GM23338 (cell line): ENCODE data around the gene FGFR3. TPM values are rescaled to one million over a fixed set of nuclear protein-coding genes. Genes with fewer than 3 reads are reported as not detected.

Experiments
- ATAC-seq: fragments of 200-7000 bp; cut with Tn5 transposase; 3 replicates; pipeline ENCODE4 v1.9.1; 2020
- DNase-seq: peaks from one replicate; pipeline ENCODE4 v3.0.0-alpha.2; 2015; ENCODE audit warnings: low spot score
- H2AFZ ChIP-seq: fragments of 200-600 bp; sonication (generic); 2 replicates; pipeline ENCODE4 v1.8.0; 2016; ENCODE audit warnings: antibody characterized with exemption, mild to moderate bottlenecking, moderate library complexity
- H3F3A ChIP-seq: fragments of 200-600 bp; sonication (generic); replicated peaks from 2 replicates; pipeline ENCODE4 v1.8.0; 2017; ENCODE audit warnings: antibody characterized with exemption, mixed run types, low read depth
- H3K27ac ChIP-seq: fragments of 200-600 bp; sonication (generic); 2 replicates; pipeline ENCODE4 v1.6.1; 2016; ENCODE audit warnings: low read depth
- H3K27me3 ChIP-seq: fragments of 200-600 bp; sonication (generic); 2 replicates; pipeline ENCODE4 v1.8.0; 2016; ENCODE audit warnings: mild to moderate bottlenecking, mixed run types, moderate library complexity; ENCODE audit not compliant: insufficient read depth
- H3K36me3 ChIP-seq: fragments of 200-600 bp; sonication (generic); 2 replicates; pipeline ENCODE4 v1.8.0; 2016; ENCODE audit warnings: mild to moderate bottlenecking; ENCODE audit not compliant: insufficient read depth
- H3K4me1 ChIP-seq: fragments of 200-600 bp; sonication (generic); 2 replicates; pipeline ENCODE4 v1.8.0; 2016; ENCODE audit warnings: mild to moderate bottlenecking, moderate library complexity; ENCODE audit not compliant: insufficient read depth
- H3K4me2 ChIP-seq: fragments of 200-600 bp; sonication (generic); 2 replicates; pipeline ENCODE4 v1.7.1; 2017; ENCODE audit warnings: mixed run types
- H3K4me3 ChIP-seq: fragments of 200-600 bp; sonication (generic); 2 replicates; pipeline ENCODE4 v1.6.1; 2016; ENCODE audit warnings: mixed run types
- H3K79me2 ChIP-seq: fragments of 200-600 bp; sonication (generic); replicated peaks from 2 replicates; pipeline ENCODE4 v1.8.0; 2017; ENCODE audit warnings: mild to moderate bottlenecking; ENCODE audit not compliant: insufficient read depth
- H3K9me2 ChIP-seq: fragments of 200-600 bp; sonication (generic); 2 replicates; pipeline ENCODE4 v1.8.0; 2017; ENCODE audit not compliant: insufficient read depth
- H4K20me1 ChIP-seq: fragments of 200-600 bp; sonication (generic); replicated peaks from 2 replicates; pipeline ENCODE4 v1.8.0; 2017; ENCODE audit warnings: mild to moderate bottlenecking; ENCODE audit not compliant: insufficient read depth
- H3K27ac Mint-ChIP-seq: 2 replicates; pipeline ENCODE4 v1.8.0; 2020; ENCODE audit warnings: inconsistent platforms, mild to moderate bottlenecking, moderate library complexity, mixed read lengths
- H3K27me3 Mint-ChIP-seq: 3 replicates; pipeline ENCODE4 v1.8.0; 2022; ENCODE audit warnings: low read depth, mild to moderate bottlenecking, moderate library complexity, mixed read lengths, inconsistent platforms; ENCODE audit not compliant: insufficient read depth, poor library complexity
- H3K36me3 Mint-ChIP-seq: 3 replicates; pipeline ENCODE4 v1.8.0; 2021; ENCODE audit warnings: low read depth, mild to moderate bottlenecking, inconsistent platforms, moderate library complexity, mixed read lengths
- H3K4me1 Mint-ChIP-seq: 3 replicates; pipeline ENCODE4 v1.8.0; 2020; ENCODE audit warnings: mild to moderate bottlenecking, inconsistent platforms, mixed read lengths
- H3K4me3 Mint-ChIP-seq: 3 replicates; pipeline ENCODE4 v1.8.0; 2021; ENCODE audit warnings: moderate library complexity, mild to moderate bottlenecking, inconsistent platforms, mixed read lengths
- H3K9me3 Mint-ChIP-seq: 3 replicates; pipeline ENCODE4 v1.8.0; 2020; ENCODE audit warnings: moderate library complexity, mild to moderate bottlenecking, inconsistent platforms, mixed read lengths
- EZH2phosphoT487 ChIP-seq: fragments of 200-600 bp; sonication (generic); IDR thresholded peaks from one replicate; pipeline ENCODE4 v1.8.1; 2018; ENCODE audit warnings: antibody characterized with exemption; ENCODE audit not compliant: unreplicated experiment
- JUNB ChIP-seq: IDR thresholded peaks from one replicate; pipeline ENCODE4 v1.6.1; 2016; ENCODE audit warnings: antibody characterized with exemption; ENCODE audit not compliant: unreplicated experiment
- REST ChIP-seq: IDR thresholded peaks from one replicate; pipeline ENCODE4 v1.6.1; 2018; ENCODE audit warnings: antibody characterized with exemption; ENCODE audit not compliant: unreplicated experiment
- STAT1 ChIP-seq: IDR thresholded peaks from one replicate; pipeline ENCODE4 v1.6.1; 2016; ENCODE audit warnings: antibody characterized with exemption; ENCODE audit not compliant: unreplicated experiment
- ZNF114 ChIP-seq: fragments of 250-450 bp; sonication (Bioruptor Pico); IDR thresholded peaks from 2 replicates; pipeline ENCODE4 v1.5.0; 2020; ENCODE audit warnings: mild to moderate bottlenecking, moderate library complexity
- ZNF331 ChIP-seq: fragments of 250-450 bp; sonication (Bioruptor Pico); IDR thresholded peaks from 2 replicates; pipeline ENCODE4 v1.5.0; 2020; ENCODE audit warnings: low read depth, mild to moderate bottlenecking, moderate library complexity
- polyA plus RNA-seq: library from polyadenylated mRNA; unstranded; fragments of >200 nt; fragmentation: Nextera tagmentation; extraction: Ambion mirVana; gene quantifications from 2 replicates; pipeline ENCODE4 v1.2.1, GENCODE V29; 2016
- total RNA-seq: library from RNA; depleted of rRNA; stranded (reverse); fragments of >200 nt; shearing (Covaris generic); gene quantifications from 2 replicates; pipeline ENCODE4 v1.2.3, GENCODE V29; 2014
- TF ChIP-seq, protein P1 (sequence below): fragments of 250-450 bp; sonication (Bioruptor Pico); IDR thresholded peaks from 2 replicates; pipeline ENCODE4 v1.5.0; 2020; ENCODE audit warnings: mild to moderate bottlenecking, moderate library complexity
- TF ChIP-seq, protein P2 (sequence below): IDR thresholded peaks from 2 replicates; pipeline ENCODE4 v1.6.1; 2016; ENCODE audit warnings: antibody characterized with exemption

Gene FGFR3
- total and polyA plus RNA-seq, 2 experiments from 2014 or later: 3.6 to 17.4 TPM

GRCh38 chr4:1755297-1755696 is 37.8 kb upstream of the FGFR3 start (continued):
- TF ChIP-seq, protein P1, sequence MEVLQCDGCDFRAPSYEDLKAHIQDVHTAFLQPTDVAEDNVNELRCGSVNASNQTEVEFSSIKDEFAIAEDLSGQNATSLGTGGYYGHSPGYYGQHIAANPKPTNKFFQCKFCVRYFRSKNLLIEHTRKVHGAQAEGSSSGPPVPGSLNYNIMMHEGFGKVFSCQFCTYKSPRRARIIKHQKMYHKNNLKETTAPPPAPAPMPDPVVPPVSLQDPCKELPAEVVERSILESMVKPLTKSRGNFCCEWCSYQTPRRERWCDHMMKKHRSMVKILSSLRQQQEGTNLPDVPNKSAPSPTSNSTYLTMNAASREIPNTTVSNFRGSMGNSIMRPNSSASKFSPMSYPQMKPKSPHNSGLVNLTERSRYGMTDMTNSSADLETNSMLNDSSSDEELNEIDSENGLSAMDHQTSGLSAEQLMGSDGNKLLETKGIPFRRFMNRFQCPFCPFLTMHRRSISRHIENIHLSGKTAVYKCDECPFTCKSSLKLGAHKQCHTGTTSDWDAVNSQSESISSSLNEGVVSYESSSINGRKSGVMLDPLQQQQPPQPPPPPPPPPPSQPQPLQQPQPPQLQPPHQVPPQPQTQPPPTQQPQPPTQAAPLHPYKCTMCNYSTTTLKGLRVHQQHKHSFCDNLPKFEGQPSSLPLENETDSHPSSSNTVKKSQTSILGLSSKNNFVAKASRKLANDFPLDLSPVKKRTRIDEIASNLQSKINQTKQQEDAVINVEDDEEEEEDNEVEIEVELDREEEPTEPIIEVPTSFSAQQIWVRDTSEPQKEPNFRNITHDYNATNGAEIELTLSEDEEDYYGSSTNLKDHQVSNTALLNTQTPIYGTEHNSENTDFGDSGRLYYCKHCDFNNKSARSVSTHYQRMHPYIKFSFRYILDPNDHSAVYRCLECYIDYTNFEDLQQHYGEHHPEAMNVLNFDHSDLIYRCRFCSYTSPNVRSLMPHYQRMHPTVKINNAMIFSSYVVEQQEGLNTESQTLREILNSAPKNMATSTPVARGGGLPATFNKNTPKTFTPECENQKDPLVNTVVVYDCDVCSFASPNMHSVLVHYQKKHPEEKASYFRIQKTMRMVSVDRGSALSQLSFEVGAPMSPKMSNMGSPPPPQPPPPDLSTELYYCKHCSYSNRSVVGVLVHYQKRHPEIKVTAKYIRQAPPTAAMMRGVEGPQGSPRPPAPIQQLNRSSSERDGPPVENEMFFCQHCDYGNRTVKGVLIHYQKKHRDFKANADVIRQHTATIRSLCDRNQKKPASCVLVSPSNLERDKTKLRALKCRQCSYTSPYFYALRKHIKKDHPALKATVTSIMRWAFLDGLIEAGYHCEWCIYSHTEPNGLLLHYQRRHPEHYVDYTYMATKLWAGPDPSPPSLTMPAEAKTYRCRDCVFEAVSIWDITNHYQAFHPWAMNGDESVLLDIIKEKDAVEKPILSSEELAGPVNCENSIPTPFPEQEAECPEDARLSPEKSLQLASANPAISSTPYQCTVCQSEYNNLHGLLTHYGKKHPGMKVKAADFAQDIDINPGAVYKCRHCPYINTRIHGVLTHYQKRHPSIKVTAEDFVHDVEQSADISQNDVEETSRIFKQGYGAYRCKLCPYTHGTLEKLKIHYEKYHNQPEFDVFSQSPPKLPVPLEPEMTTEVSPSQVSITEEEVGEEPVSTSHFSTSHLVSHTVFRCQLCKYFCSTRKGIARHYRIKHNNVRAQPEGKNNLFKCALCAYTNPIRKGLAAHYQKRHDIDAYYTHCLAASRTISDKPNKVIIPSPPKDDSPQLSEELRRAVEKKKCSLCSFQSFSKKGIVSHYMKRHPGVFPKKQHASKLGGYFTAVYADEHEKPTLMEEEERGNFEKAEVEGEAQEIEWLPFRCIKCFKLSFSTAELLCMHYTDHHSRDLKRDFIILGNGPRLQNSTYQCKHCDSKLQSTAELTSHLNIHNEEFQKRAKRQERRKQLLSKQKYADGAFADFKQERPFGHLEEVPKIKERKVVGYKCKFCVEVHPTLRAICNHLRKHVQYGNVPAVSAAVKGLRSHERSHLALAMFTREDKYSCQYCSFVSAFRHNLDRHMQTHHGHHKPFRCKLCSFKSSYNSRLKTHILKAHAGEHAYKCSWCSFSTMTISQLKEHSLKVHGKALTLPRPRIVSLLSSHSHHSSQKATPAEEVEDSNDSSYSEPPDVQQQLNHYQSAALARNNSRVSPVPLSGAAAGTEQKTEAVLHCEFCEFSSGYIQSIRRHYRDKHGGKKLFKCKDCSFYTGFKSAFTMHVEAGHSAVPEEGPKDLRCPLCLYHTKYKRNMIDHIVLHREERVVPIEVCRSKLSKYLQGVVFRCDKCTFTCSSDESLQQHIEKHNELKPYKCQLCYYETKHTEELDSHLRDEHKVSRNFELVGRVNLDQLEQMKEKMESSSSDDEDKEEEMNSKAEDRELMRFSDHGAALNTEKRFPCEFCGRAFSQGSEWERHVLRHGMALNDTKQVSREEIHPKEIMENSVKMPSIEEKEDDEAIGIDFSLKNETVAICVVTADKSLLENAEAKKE (CRISPR knock-in tag): no peak
- TF ChIP-seq ZNF331 (CRISPR knock-in tag): no peak

- H3K4me3 ChIP-seq: no peak overlapping the region
- ATAC-seq (no peak), DNase-seq (no peak)
- no peaks in the 10 kb centered on the region for H3F3A ChIP-seq
- no peak overlapping the region for H3K27ac Mint-ChIP-seq
- peaks cover 5% of the 10 kb centered on the region for H3K4me1 Mint-ChIP-seq
- H3K4me3 Mint-ChIP-seq: no peak overlapping the region
- H4K20me1 ChIP-seq: no peaks in the 10 kb centered on the region
- H3K36me3 Mint-ChIP-seq: no peaks in the 10 kb centered on the region
- H2AFZ ChIP-seq: no peak overlapping the region
- no peak overlapping the region for H3K4me2 ChIP-seq
- no peaks in the 10 kb centered on the region for H3K27me3 ChIP-seq
- no peaks in the 10 kb centered on the region for H3K36me3 ChIP-seq
- no peaks in the 10 kb centered on the region for H3K27me3 Mint-ChIP-seq
- H3K4me1 ChIP-seq: no peaks in the 10 kb centered on the region
- no peaks in the 10 kb centered on the region for H3K9me2 ChIP-seq
- H3K27ac ChIP-seq: no peak overlapping the region
- no peaks in the 10 kb centered on the region for H3K9me3 Mint-ChIP-seq
- no peaks in the 10 kb centered on the region for H3K79me2 ChIP-seq
- TF ChIP-seq EZH2phosphoT487 (no peak), ZNF114 (CRISPR knock-in tag) (no peak), ZNF331 (CRISPR knock-in tag) (no peak), JUNB (no peak), STAT1 (no peak), REST (no peak)
- TF ChIP-seq, protein P2, sequence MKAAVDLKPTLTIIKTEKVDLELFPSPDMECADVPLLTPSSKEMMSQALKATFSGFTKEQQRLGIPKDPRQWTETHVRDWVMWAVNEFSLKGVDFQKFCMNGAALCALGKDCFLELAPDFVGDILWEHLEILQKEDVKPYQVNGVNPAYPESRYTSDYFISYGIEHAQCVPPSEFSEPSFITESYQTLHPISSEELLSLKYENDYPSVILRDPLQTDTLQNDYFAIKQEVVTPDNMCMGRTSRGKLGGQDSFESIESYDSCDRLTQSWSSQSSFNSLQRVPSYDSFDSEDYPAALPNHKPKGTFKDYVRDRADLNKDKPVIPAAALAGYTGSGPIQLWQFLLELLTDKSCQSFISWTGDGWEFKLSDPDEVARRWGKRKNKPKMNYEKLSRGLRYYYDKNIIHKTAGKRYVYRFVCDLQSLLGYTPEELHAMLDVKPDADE: no peak
Measured at GRCh38 chr4:1756079-1756478, 37.0 kb upstream of the FGFR3 start.
